Naive thymus-derived CD8-positive, alpha-beta T cell (primary cell): ENCODE results near the gene EPHA6. TPM values are rescaled to one million over a fixed set of nuclear protein-coding genes. Genes with fewer than 3 reads are reported as not detected.
"Not testable (repeated sequence)": the region's sequence is repeated elsewhere in the genome, so short reads cannot be mapped to it uniquely, and the experiment has no call there.

Source experiments
- ATAC-seq, 2 donors: fragments of 150-1000 bp; cut with Tn5 transposase in 1 of 2; sonication (Bioruptor Pico), chemical (Tn5 transposase) in 1 of 2; 1 replicate in 1 of 2; 2 replicates in 1 of 2; pipeline ENCODE4 v1.10.0; 2021; ENCODE audit warnings: mild to moderate bottlenecking in 2 of 2, moderate library complexity in 2 of 2
- POLR2A ChIA-PET: fragments of 350-600 bp; sonication (Branson Sonifier 250); formaldehyde crosslinking; loops from one replicate; lab custom pipeline; 2021; ENCODE audit warnings: antibody characterized with exemption; lab: Charles Lee
- DNase-seq, 10 donors: peaks; one replicate each; pipeline versions ENCODE4 v3.0.0 to v3.0.0-alpha.2; 2020 to 2022
- H3K27ac Mint-ChIP-seq, 10 donors: one replicate each; pipeline ENCODE4 v1.8.0; 2020 to 2022; ENCODE audit warnings: mild to moderate bottlenecking in 10 of 10, mixed read lengths in 10 of 10, moderate library complexity in 4 of 10, inconsistent platforms in 1 of 10
- H3K27me3 Mint-ChIP-seq, 5 donors: one replicate each; pipeline ENCODE4 v1.8.0; 2021 to 2022; ENCODE audit warnings: mixed read lengths in 5 of 5
- H3K36me3 Mint-ChIP-seq, 3 donors: one replicate each; pipeline ENCODE4 v1.8.0; 2020 to 2022; ENCODE audit warnings: mixed read lengths in 3 of 3, mild to moderate bottlenecking in 2 of 3, inconsistent platforms in 1 of 3
- H3K4me1 Mint-ChIP-seq, 4 donors: one replicate each; pipeline ENCODE4 v1.8.0; 2021 to 2022; ENCODE audit warnings: mixed read lengths in 4 of 4
- H3K4me3 Mint-ChIP-seq, 10 donors: one replicate each; pipeline ENCODE4 v1.8.0; 2020 to 2022; ENCODE audit warnings: mild to moderate bottlenecking in 10 of 10, mixed read lengths in 10 of 10, moderate library complexity in 6 of 10, inconsistent platforms in 1 of 10
- H3K9me3 Mint-ChIP-seq, 9 donors: one replicate each; pipeline ENCODE4 v1.8.0; 2020 to 2022; ENCODE audit warnings: mixed read lengths in 9 of 9, mild to moderate bottlenecking in 3 of 9, inconsistent platforms in 1 of 9, moderate library complexity in 1 of 9
- polyA plus RNA-seq, 3 donors: library from polyadenylated mRNA; unstranded; fragments of 300-500 nt; fragmentation: Illumina TruSeq; gene quantifications; one replicate each; pipeline ENCODE4 v1.2.3, GENCODE V29; 2021
- total RNA-seq, 8 experiments: library from RNA in 2 of 8; stranded (reverse) in 2 of 8; gene quantifications; one replicate each; pipeline ENCODE4 v1.2.3 and lab custom pipeline; 2021 to 2026

The EPHA6 gene
- total and polyA plus RNA-seq, 5 experiments from 2014 or later = not detected

- no peaks in the 10 kb centered on the region for H3K27me3 Mint-ChIP-seq
- ATAC-seq = no peak
- H3K36me3 Mint-ChIP-seq = no peaks in the 10 kb centered on the region
- no peak overlapping the region for H3K27ac Mint-ChIP-seq
- DNase-seq = no peak
- POLR2A ChIA-PET = no interaction called here
- H3K4me3 Mint-ChIP-seq = no peak overlapping the region
- no peaks in the 10 kb centered on the region for H3K4me1 Mint-ChIP-seq
- H3K9me3 Mint-ChIP-seq = peaks cover 0 to 9% (median 2%) of the 10 kb centered on the region in 9 donors
These were observed 29.3 kb downstream of the EPHA6 start for GRCh38 chr3:96843505-96844203.

DNA sequence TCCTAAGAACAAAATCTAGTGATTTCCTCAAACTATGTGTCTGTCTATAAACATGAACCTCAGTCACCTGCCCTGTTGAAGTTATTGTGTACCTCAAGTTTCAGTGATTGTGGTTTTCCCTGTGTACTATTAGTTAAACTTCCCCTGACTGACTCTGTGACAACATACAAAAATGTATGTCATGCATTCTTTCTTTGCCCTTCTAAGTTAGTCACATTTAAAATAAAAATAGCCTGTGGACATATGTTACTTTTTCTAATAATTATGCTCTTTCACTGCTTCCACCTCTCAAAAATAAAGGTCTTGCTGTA, 29.8 kb downstream of the EPHA6 start:
- DNase-seq = no peak

DNA sequence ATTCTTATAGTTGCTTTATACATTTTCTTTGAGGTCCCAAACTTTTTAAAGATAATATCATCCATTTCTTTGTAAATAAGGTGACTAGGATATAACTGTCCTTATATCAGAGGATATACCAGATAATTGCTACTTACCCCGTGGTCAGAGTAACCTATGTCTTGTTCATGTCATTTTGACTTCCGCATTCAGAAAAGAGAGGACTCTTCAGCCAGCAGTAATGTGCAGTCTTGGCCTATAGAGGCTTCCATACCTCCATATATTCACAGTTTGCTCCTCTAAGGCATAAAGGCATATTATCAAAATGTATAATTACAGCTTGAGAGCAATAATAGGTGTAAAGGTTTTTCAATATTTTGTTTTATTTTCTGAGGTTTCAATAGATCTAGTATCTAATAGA, 38.5 kb downstream of the EPHA6 start:
- Mint-ChIP-seq H3K4me3 (no peak overlapping the region), H3K36me3 (no peaks in the 10 kb centered on the region), H3K27ac (no peak overlapping the region), H3K9me3 (peaks cover 0 to 12% (median 2%) of the 10 kb centered on the region in 9 donors), H3K27me3 (no peaks in the 10 kb centered on the region), H3K4me1 (no peaks in the 10 kb centered on the region)
- ATAC-seq = no peak
- DNase-seq = no peak
- POLR2A ChIA-PET = no interaction called here

More for the DNA sequence above, 29.8 kb downstream of the EPHA6 start:
- H3K27me3 Mint-ChIP-seq = no peaks in the 10 kb centered on the region
- POLR2A ChIA-PET = no interaction called here
- no peaks in the 10 kb centered on the region for H3K36me3 Mint-ChIP-seq
- no peak overlapping the region for H3K4me3 Mint-ChIP-seq
- peaks cover 0 to 9% (median 2%) of the 10 kb centered on the region in 9 donors for H3K9me3 Mint-ChIP-seq
- ATAC-seq = no peak
- no peak overlapping the region for H3K27ac Mint-ChIP-seq
- H3K4me1 Mint-ChIP-seq = no peaks in the 10 kb centered on the region

DNA sequence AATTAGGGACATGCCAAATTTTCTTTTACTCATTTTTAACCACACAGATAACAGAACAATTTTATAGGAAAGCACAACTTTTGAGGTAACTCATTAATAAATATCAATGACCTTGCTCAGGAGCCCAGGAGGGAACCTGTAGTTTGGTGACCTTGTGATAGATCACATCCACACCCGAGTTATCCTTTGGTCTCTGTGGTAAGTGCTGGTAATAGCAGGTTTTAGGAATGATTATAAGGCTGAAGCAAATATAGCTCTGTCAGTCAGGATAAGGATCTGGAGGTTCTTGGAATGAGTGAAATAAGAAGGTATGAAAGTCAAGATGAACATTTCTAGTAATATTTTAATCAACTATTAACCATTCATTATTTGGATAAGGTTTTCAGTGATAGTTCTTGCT, 46.5 kb downstream of the EPHA6 start:
- Mint-ChIP-seq H3K27ac (no peak overlapping the region), H3K4me3 (no peak overlapping the region), H3K4me1 (no peaks in the 10 kb centered on the region), H3K27me3 (no peaks in the 10 kb centered on the region), H3K36me3 (no peaks in the 10 kb centered on the region), H3K9me3 (peaks cover 0 to 4% (median 0%) of the 10 kb centered on the region in 9 donors)
- DNase-seq (no peak), ATAC-seq (no peak)
- POLR2A ChIA-PET = no interaction called here

DNA sequence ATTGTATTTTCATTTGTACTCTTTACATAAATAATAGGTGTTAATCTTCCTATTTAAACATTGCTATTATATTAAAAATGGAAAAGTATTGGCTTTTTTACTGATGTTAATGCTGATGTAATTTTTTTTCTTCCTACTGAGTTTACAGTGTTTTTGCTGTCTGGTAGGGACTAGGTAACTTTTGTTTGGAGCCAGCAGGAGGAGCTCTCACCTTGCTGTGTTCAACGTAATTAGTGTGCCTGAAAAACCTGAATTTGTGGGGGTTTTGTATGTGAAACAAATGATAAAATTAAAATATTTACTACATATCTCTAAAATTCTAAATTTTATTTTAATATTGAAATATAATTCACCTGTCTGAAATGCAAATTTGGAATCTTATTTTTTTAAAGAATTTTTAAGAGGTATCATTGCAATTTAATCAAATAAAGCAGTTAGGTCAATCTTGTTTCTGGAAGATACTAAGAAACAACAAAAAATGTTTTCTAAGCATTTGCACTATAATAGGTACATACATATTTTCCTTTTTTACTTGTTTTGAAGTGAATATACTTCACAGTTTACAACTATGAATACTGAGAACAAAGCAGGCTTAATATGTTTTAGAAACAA, 48.8 kb downstream of the EPHA6 start:
- POLR2A ChIA-PET = no interaction called here
- DNase-seq = no peak
- H3K4me3 Mint-ChIP-seq = no peak overlapping the region
- no peak overlapping the region for H3K27ac Mint-ChIP-seq
- no peak for ATAC-seq
- H3K27me3 Mint-ChIP-seq = no peaks in the 10 kb centered on the region
- no peaks in the 10 kb centered on the region for H3K4me1 Mint-ChIP-seq
- H3K9me3 Mint-ChIP-seq = no peaks in the 10 kb centered on the region
- H3K36me3 Mint-ChIP-seq = no peaks in the 10 kb centered on the region

DNA sequence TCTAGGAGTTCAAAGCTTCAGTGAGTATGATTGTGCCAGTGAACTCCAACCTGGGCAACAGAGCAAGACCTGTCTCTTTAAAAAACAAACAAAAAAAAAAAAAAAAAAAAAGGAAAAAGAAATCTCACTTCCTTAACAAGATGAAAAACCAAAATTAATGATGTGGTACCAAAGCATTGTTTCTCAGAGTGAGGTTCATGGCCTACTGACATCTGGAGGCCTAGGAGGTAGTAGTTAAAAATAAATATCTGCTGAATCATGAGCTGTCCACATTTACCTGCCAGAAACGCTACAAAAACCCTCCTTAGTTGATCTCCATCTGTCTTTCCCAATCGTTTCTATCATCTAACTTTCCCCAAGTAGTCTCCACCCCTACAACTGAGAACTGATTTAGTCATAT, 51.2 kb downstream of the EPHA6 start:
- no peaks in the 10 kb centered on the region for H3K9me3 Mint-ChIP-seq
- POLR2A ChIA-PET = no interaction called here

DNA sequence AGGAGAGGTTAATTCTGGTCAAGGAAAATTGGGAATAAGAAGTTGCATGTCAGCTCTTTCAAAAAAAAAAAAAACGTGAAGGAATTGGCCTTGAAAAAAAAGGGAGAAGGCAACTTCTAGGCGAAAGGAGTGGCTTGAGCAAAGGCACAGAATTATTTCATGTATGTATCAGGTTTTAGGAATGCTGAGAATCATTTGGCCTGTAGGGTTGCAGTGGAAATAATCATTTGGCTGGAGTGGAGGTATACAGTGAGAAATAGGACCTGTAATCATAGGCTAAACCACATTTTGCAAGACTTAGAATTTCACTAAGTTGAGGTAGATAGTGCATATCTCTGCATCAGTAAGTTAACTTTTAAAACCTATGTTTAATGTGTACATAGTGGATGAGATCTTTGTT, 54.9 kb downstream of the EPHA6 start:
- DNase-seq (no peak), ATAC-seq (no peak)
- no peaks in the 10 kb centered on the region for H3K36me3 Mint-ChIP-seq
- no peaks in the 10 kb centered on the region for H3K4me1 Mint-ChIP-seq
- no peaks in the 10 kb centered on the region for H3K9me3 Mint-ChIP-seq
- no peak overlapping the region for H3K4me3 Mint-ChIP-seq
- POLR2A ChIA-PET = no interaction called here
- no peaks in the 10 kb centered on the region for H3K27me3 Mint-ChIP-seq
- no peak overlapping the region for H3K27ac Mint-ChIP-seq

More for the DNA sequence above, 51.2 kb downstream of the EPHA6 start:
- ATAC-seq (no peak), DNase-seq (no peak)
- no peak overlapping the region for H3K4me3 Mint-ChIP-seq
- no peaks in the 10 kb centered on the region for H3K36me3 Mint-ChIP-seq
- no peak overlapping the region for H3K27ac Mint-ChIP-seq
- H3K27me3 Mint-ChIP-seq = no peaks in the 10 kb centered on the region
- H3K4me1 Mint-ChIP-seq = no peaks in the 10 kb centered on the region

GRCh38 chr3:96877510-96877909, 63.1 kb downstream of the EPHA6 start:
- H3K4me1 Mint-ChIP-seq = no peaks in the 10 kb centered on the region
- H3K9me3 Mint-ChIP-seq = peaks cover 0 to 14% (median 3%) of the 10 kb centered on the region in 9 donors
- DNase-seq (no peak), ATAC-seq (no peak)
- H3K27ac Mint-ChIP-seq = no peak overlapping the region
- no peaks in the 10 kb centered on the region for H3K36me3 Mint-ChIP-seq
- H3K4me3 Mint-ChIP-seq = no peak overlapping the region
- no peaks in the 10 kb centered on the region for H3K27me3 Mint-ChIP-seq
- POLR2A ChIA-PET = no interaction called here

DNA sequence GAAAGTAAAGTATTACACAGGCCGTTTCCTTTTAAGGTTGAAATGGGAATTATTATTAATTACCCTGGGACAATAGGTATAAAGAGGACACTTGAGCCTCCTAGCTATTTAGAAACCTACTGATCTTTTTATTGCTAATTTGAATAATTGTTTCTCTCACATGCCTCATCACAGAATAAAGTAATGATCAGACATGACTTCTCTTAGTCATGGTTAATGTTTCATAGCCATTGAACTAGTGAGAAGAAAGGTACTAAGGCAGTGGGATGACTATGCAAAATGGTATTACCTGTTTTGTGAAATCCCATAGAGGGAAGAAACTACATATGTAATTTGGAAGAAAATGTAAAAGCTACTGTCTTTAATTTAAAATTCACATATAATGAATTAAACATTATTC, 85.6 kb downstream of the EPHA6 start:
- ATAC-seq (no peak), DNase-seq (no peak)
- Mint-ChIP-seq H3K4me3 (no peak overlapping the region), H3K27me3 (no peaks in the 10 kb centered on the region), H3K36me3 (no peaks in the 10 kb centered on the region), H3K27ac (no peak overlapping the region), H3K4me1 (no peaks in the 10 kb centered on the region), H3K9me3 (peaks cover 0 to 30% (median 3%) of the 10 kb centered on the region in 9 donors)
- POLR2A ChIA-PET = no interaction called here

DNA sequence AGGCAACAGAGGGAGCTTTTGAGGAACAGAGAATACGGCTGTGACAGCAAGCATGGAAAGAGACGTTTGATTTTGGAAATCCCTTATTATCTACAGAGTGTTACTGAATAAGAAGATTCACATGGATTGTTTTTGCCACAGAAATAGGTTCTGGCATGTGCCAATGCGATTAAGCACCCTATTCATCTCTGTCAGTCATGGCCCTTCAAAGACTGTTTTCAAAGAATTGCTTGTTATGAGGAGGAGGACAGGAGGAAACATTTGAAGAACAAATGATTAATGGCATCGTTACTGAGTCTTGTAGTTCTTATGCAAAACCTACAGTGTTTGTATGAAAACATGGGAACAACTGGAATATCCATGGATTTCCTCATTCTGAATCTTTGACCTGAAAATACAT, 86.2 kb downstream of the EPHA6 start:
- H3K27ac Mint-ChIP-seq = no peak overlapping the region
- no peak overlapping the region for H3K4me3 Mint-ChIP-seq
- H3K9me3 Mint-ChIP-seq = peaks cover 0 to 30% (median 3%) of the 10 kb centered on the region in 9 donors
- POLR2A ChIA-PET = no interaction called here
- DNase-seq (no peak), ATAC-seq (no peak)
- no peaks in the 10 kb centered on the region for H3K27me3 Mint-ChIP-seq
- H3K4me1 Mint-ChIP-seq = no peaks in the 10 kb centered on the region
- no peaks in the 10 kb centered on the region for H3K36me3 Mint-ChIP-seq

- POLR2A ChIA-PET = no interaction called here
- DNase-seq (no peak), ATAC-seq (no peak)
- no peaks in the 10 kb centered on the region for H3K4me1 Mint-ChIP-seq
- no peak overlapping the region for H3K4me3 Mint-ChIP-seq
- no peak overlapping the region for H3K27ac Mint-ChIP-seq
- H3K9me3 Mint-ChIP-seq = peaks cover 0 to 10% (median 0%) of the 10 kb centered on the region in 9 donors
- no peaks in the 10 kb centered on the region for H3K36me3 Mint-ChIP-seq
- H3K27me3 Mint-ChIP-seq = no peaks in the 10 kb centered on the region
These were observed 101.1 kb downstream of the EPHA6 start for GRCh38 chr3:96915445-96915844.

DNA sequence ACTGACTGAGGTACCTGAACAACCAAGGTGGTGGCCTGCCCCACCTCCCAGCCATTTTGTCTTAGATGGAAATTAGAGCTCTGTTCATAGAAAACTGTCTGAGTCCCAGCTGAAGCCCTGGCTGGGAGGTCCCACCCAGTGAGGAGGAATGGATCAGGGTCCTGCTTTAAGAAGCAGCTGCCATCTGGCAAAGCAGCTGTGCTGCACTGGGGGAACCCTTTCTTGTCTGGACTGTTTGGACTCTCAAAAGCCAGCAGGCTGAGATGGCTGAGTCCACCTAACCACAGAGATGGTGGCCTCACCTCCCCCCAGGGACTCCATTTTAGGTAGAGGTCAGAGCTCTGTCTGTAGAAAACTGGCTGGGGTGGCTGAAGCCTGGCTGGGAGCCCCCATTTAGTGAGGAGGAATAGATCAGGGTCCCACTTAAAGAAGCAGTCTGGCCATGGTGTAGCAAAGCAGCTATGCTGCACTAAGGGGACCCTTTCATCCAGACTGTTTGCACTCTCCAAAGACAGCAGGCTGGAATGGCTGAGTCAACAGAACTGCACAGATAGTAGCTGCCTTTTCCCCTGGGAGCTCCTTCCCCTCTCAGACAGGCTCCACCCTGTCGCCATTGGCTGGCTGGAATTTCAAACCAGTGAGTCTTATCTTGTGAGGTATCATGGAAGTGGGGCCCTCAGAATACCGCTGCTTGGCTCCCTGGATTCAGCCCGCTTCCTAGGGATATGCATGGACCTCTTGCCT, 116.9 kb downstream of the EPHA6 start:
- H3K36me3 Mint-ChIP-seq = peaks cover 0 to 17% (median 0%) of the 10 kb centered on the region in 3 donors
- POLR2A ChIA-PET = no interaction called here

GRCh38 chr3:96942131-96942530, 127.7 kb downstream of the EPHA6 start:
- ATAC-seq, H3K27ac Mint-ChIP-seq, H3K4me3 Mint-ChIP-seq, H3K36me3 Mint-ChIP-seq, H3K27me3 Mint-ChIP-seq, DNase-seq, POLR2A ChIA-PET, H3K4me1 Mint-ChIP-seq: not testable (repeated sequence)
- peaks cover 0 to 27% (median 9%) of the 10 kb centered on the region in 9 donors for H3K9me3 Mint-ChIP-seq

More for the DNA sequence above, 116.9 kb downstream of the EPHA6 start:
- ATAC-seq (no peak), DNase-seq (no peak)
- H3K27ac Mint-ChIP-seq = no peak overlapping the region
- no peaks in the 10 kb centered on the region for H3K27me3 Mint-ChIP-seq
- no peaks in the 10 kb centered on the region for H3K4me1 Mint-ChIP-seq
- peaks cover 0 to 44% (median 32%) of the 10 kb centered on the region in 9 donors for H3K9me3 Mint-ChIP-seq
- no peak overlapping the region for H3K4me3 Mint-ChIP-seq
